DMS53 (cell line): ENCODE data around the gene COL24A1.
"Not testable (repeated sequence)": the region's sequence is repeated elsewhere in the genome, so short reads cannot be mapped to it uniquely, and the experiment has no call there.

Source experiments
- DNase-seq: peaks from one replicate; lab custom pipeline; 2025; lab: John Stamatoyannopoulos, UW

Gene COL24A1

GRCh38 chr1:85806236-85806965 lies 350.2 kb downstream of the COL24A1 start:
- DNase-seq, result no peak

- DNase-seq, result peak; percentile 14
Measured at GRCh38 chr1:85801520-85801919, 355.1 kb downstream of the COL24A1 start.

- DNase-seq, result no peak
Measured at GRCh38 chr1:85799737-85800136, 356.8 kb downstream of the COL24A1 start.

- DNase-seq, result no peak
Measured at GRCh38 chr1:85798419-85798818, 358.2 kb downstream of the COL24A1 start.

GRCh38 chr1:85777021-85777420 lies 379.6 kb downstream of the COL24A1 start:
- DNase-seq, result not testable (repeated sequence)

- no peak for DNase-seq
Measured at GRCh38 chr1:85762804-85763203, 393.8 kb downstream of the COL24A1 start.

GRCh38 chr1:85756864-85757263 lies 399.7 kb downstream of the COL24A1 start:
- DNase-seq, result no peak

GRCh38 chr1:85748120-85748519 lies 408.5 kb downstream of the COL24A1 start:
- peak; percentile 65 for DNase-seq

GRCh38 chr1:85746777-85747176 lies 409.8 kb downstream of the COL24A1 start:
- peak; percentile 6 for DNase-seq

GRCh38 chr1:85743814-85744213 lies 412.8 kb downstream of the COL24A1 start:
- DNase-seq, result no peak

GRCh38 chr1:85734931-85735330 lies 421.6 kb downstream of the COL24A1 start:
- DNase-seq, result peak; percentile 86

- DNase-seq, result no peak
Measured at GRCh38 chr1:85718678-85719340, 437.8 kb downstream of the COL24A1 start.

GRCh38 chr1:85714418-85715114 lies 442.0 kb downstream of the COL24A1 start:
- peak; percentile 18 for DNase-seq

- DNase-seq, result peak; percentile 64
Measured at GRCh38 chr1:85708829-85709227, 447.7 kb downstream of the COL24A1 start.

GRCh38 chr1:85707990-85708828 lies 448.4 kb downstream of the COL24A1 start, which contains the start of gene ZNHIT6:
Gene ZNHIT6, minus strand, starts transcription at chr1:85708433. Its CDS starts 149 bp downstream, at chr1:85708284.
- DNase-seq, result peak; percentile 100

- DNase-seq, result no peak
Measured at GRCh38 chr1:85707267-85707989, 449.1 kb downstream of the COL24A1 start.

GRCh38 chr1:85705940-85706339 lies 450.6 kb downstream of the COL24A1 start:
- no peak for DNase-seq

- DNase-seq, result no peak
Measured at GRCh38 chr1:85700422-85700821, 456.1 kb downstream of the COL24A1 start.

GRCh38 chr1:85697895-85698294 lies 458.7 kb downstream of the COL24A1 start:
- DNase-seq, result no peak

- peak; percentile 69 for DNase-seq
Measured at GRCh38 chr1:85692730-85693314, 463.8 kb downstream of the COL24A1 start.
